ENCODE results near the gene ARMH3.
"Not testable (repeated sequence)": the region's sequence is repeated elsewhere in the genome, so short reads cannot be mapped to it uniquely, and the experiment has no call there.

Gene ARMH3

DNA sequence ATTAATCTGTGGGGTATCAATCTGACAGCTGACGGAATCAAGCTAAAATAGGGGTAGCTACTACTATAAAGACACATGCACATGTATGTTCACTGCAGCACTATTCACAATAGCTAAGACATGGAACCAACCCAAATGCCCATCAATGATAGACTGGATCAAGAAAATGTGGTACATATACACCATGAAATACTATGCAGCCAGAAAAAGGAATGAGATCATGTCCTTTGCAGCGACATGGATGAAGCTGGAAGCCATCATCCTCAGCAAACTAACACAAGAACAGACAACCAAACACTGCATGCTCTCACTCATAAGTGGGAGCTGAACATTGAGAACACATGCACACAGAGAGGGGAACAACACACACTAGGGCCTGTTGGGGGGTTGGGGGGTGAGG is 75.3 kb downstream of the ARMH3 start:
- not testable (repeated sequence) for DNase-seq

- DNase-seq: no peak
Measured at GRCh38 chr10:101974091-101974971, 81.6 kb downstream of the ARMH3 start.

DNA sequence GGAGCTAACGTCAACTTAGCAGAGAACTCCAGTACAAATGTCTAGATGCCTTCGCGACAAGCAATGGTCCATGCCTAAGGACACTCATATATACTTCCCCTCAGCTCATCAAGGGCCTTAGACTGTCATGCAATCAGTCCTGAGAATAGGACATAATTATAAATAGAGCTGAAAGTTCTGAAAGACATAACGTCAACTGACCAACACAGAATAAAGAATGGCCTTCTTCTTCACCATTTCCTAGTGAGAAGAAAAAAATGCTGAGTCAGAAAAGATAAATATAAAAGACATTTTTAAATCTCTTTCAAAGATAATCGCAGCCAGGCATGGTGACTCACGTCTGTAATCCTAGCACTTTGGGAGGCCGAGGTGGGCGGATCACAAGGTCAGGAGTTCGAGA is 83.2 kb downstream of the ARMH3 start:
- no peak for DNase-seq

GRCh38 chr10:101969412-101969922 is 86.5 kb downstream of the ARMH3 start:
- no peak for DNase-seq

DNA sequence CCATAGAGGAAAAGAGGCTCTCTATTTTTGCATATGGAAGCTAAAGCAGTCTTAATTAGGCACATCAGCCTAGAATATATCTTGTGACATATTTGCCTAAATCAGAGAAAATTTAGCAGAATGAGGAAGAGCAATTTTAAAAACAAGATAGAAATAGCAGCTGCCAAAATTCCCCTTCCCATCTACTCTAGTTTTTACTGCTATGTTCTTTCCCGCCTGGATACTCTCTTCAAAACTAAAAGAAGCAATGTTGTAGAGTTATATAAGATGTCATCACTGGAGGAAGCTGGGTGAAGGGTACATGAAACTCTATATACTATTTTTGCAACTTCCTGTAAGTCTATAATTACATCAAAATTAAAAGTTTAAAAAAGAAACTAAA is 87.0 kb downstream of the ARMH3 start:
- no peak for DNase-seq

- no peak for DNase-seq
Measured at GRCh38 chr10:101968286-101968939, 87.6 kb downstream of the ARMH3 start.

GRCh38 chr10:101967713-101968112 is 88.3 kb downstream of the ARMH3 start:
- no peak for DNase-seq

- DNase-seq: no peak
Measured at GRCh38 chr10:101967119-101967518, 88.9 kb downstream of the ARMH3 start.

GRCh38 chr10:101965075-101965765 is 90.8 kb downstream of the ARMH3 start:
- no peak for DNase-seq

- DNase-seq: no peak
Measured at GRCh38 chr10:101961591-101962498, 94.1 kb downstream of the ARMH3 start.

- no peak for DNase-seq
Measured at GRCh38 chr10:101960879-101961395, 95.0 kb downstream of the ARMH3 start.

DNA sequence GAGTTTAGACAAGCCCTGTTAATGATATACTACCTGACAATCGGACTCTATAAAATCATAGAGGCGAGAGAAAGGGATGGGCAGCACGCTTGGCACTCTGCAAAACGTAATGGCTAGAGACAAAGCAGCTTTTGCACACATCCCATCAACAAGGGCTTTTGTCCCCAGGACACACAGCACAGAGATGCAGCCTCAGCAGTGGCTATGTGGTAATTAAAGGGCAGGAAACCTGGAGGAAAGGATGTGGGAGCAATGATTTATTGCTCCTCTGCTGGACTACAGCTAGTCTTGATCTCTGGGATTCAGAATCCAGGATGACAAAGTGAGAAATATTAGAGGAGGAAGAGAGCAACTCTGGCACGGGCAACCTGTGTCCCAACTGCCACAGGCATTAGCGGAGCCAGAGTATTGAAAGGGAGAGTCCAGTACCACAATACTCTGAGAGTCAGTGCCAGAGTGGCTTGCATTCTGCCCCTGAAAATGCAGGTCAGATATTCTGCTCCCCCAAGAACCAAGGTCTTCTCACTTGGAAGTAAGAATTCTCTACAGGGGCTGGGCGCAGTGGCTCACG is 96.5 kb downstream of the ARMH3 start:
- DNase-seq: no peak

GRCh38 chr10:101958691-101959090 is 97.3 kb downstream of the ARMH3 start:
- no peak for DNase-seq

GRCh38 chr10:101956898-101957297 is 99.1 kb downstream of the ARMH3 start:
- DNase-seq: no peak

GRCh38 chr10:101956117-101956516 is 99.9 kb downstream of the ARMH3 start:
- no peak for DNase-seq

DNA sequence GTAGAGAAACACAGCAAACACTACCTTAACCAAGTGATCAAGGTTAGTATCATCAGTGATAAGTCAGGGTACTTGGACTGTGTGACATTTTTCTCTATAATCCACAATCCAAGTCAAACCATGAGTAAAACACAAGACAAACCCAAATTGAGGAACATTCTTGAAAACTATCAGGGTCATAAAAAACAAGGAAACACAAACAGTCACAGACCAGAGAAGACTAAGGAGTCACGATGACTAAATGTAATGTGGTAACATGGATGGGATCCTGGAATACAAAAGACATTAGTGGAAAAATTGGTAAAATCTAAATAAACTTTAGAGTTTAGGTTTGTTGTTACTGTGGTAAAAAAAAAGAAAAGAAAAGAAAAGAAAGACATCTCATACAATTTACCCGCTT is 103.8 kb downstream of the ARMH3 start:
- DNase-seq: no peak

DNA sequence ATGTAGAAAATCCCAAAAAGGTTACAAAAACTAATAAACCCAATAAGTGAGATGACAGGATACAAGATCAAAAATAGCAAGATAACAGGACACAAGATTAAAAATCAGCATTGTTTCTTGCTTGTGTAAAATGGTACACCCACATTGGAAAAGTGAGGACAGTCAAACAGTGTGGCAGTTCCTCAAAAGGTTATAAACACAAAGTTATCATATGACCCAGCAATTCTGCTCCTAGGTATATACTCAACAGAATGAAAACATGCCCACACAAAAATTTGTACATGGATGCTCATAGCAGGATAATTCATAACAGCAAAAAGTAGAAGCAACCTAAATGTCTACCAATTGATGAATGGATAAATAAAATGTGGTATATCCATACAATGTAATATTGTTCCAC is 105.8 kb downstream of the ARMH3 start:
- no peak for DNase-seq

DNA sequence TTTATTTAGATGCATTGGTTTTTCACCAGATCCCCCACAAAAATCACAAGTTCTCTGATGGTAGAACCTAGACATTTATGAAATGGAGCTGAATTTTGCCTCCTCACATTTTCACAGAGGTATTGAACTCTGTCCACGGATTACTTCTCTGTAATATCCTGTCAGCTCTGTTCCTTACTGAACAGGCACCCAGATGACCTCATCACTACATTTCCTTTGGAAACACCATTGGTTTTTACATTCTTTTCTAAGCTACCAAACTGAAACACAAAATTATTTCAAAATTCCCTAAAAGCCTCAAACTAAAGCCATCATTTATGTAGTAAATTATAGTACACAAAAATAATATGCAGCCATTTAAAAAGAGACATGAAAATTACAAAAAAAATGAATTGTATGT is 114.1 kb downstream of the ARMH3 start:
- DNase-seq: no peak

DNA sequence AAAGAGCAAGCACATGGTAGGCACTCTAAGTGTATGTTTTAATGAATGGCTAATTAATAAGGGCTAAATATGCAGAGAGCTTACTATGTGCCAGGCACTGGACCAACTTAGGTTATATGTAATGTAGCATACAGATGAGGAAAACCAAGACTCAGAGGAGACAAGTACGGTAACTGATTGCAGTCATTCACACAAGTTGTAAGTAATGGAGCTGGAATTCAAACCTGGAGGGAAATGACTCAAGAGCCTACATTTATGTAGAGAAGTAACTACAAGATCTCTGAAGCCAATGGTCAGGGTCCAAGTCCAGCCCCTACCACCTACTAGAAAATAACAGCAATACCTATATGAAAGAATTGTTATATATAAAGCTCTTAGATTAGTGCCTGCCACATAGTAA is 115.1 kb downstream of the ARMH3 start:
- DNase-seq: no peak

GRCh38 chr10:101939729-101940128 is 116.2 kb downstream of the ARMH3 start:
- DNase-seq: no peak

DNA sequence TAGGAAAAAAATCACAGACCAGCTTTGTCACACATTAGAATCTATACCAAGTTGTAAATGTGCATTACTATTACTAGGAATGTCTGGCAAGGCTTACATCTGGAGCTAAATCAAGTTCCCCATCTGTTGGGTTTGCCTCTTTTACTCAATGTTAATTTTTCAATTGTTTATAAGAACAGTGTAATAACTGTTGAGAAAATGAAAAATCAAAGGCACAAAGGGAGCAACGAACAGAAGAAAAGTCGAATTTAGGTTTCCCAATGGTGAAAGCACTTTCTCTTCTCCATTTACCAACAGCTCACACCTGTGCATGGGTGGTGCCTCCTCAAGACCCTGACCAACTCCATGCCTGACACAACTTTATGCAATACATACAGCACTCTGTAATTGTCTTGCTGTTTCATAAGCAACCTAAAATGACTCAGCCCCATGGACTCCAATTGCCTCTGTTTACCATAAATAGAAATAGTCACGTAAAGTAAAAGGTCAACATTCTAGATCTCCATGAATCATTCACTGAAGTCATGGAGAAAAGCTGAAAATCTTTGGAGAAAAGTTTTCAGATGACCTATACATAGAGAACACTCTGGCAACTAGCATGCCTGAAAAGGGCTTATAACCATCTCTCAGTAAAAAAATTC is 116.8 kb downstream of the ARMH3 start:
- no peak for DNase-seq

Data from NCI-H1694 treated with DMSO at 0.1 percent for 48 hours (cell line).